GM19468 (cell line): ENCODE results near the gene TSR1.
"Not testable (repeated sequence)": the region's sequence is repeated elsewhere in the genome, so short reads cannot be mapped to it uniquely, and the experiment has no call there.

Experiments
- ATAC-seq: cut with Tn5 transposase; IDR thresholded peaks from one replicate; pipeline ENCODE4 v1.9.1; 2021; ENCODE audit warnings: mild to moderate bottlenecking, moderate library complexity, moderate number of reproducible peaks; ENCODE audit not compliant: unreplicated experiment; ENCODE audit errors: extremely low read depth

TSR1 gene

DNA sequence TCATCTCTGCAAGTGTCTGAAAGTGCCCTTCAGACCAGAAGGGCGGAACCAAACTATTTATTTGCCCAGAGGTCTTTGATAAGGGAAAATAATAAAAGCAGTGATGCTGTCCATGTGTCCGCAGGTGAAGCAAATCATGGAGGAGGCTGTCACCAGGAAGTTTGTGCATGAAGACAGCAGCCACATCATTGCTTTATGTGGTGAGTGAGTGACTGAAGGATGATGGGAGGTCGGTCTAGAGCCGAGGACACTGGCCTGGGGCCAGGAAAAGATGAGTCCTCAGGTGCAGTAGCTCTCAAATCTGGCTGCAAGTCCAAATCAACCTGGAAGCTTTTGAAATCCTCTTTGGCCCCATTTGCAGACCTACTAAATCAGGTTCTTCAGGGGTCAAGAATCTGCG lies 7.2 kb upstream of the TSR1 start:
- ATAC-seq: no peak

GRCh38 chr17:2338315-2338657 lies 2.0 kb upstream of the TSR1 start:
- ATAC-seq: no peak

DNA sequence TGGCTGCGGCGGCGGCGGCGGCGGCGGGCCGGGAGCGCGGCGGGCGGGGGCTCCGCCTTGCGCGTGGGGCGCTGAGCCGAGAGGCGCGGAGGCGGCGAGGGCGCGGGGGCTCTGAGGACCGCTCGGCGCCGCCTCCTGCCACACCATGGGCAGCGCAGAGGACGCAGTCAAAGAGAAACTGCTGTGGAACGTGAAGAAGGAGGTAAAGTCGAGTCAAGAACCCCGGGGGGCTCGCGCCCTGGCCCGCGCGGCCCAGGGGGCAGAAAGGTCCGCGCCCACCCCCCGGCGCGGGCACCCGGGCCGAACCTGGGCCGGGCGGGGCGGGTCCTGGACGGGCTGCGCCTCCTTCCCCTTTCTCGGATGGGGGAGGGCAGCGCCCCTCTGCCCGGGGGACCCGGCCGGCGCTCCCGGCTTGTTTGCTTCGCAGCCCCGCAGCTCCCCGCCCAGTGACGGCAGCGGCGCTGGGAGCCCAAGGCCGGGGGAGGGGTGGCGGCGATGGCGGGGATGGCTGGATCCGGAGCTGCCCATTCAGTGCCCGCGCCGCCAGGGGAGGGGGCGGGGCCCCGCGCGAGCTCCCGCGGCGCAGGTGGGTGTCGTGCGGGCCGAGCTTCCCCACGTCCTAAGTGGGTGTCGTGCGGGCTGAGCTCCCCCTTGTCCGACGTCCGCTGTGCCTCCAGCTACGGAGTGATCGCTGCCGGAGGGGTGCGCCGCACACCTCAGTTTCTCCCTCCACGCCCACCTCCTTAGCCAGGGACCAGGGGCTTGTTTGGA lies 1.5 kb upstream of the TSR1 start:
- ATAC-seq: no peak

- ATAC-seq: no peak
Observed at GRCh38 chr17:2336852-2337543, 741 bp upstream of the TSR1 start, which contains the start of gene SGSM2. TSS of gene SGSM2 (plus strand) at chr17:2337501. CDS start at chr17:2337689, 188 bp downstream.

GRCh38 chr17:2335726-2336214 lies 487 bp downstream of the TSR1 start:
- ATAC-seq: no peak

- no peak for ATAC-seq
Observed at GRCh38 chr17:2331303-2331702, 5.0 kb downstream of the TSR1 start.

GRCh38 chr17:2323629-2324314 lies 12.5 kb downstream of the TSR1 start:
- ATAC-seq: no peak

DNA sequence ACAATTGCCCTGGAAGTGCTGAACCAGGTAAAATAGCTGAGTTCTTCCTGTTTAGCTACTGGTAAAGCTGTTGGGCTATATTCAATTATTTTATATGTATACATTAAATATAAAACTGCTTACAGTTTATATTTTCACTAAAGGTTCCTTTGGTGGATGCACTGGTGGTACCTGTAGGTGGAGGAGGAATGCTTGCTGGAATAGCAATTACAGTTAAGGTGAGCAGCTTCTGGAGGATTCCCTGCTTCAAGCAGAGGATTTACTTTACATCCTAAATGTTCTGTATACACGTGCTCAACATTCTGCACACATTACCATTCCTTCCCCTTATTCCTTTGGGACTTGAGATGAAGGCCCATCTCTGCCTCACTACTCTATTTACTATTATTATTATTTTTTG lies 14.9 kb downstream of the TSR1 start:
- ATAC-seq: no peak

GRCh38 chr17:2319051-2319450 lies 17.2 kb downstream of the TSR1 start:
- ATAC-seq: no peak

- no peak for ATAC-seq
Observed at GRCh38 chr17:2317796-2318195, 18.5 kb downstream of the TSR1 start.

GRCh38 chr17:2316916-2317205 lies 19.4 kb downstream of the TSR1 start:
- not testable (repeated sequence) for ATAC-seq

- ATAC-seq: no peak
Observed at GRCh38 chr17:2312736-2313135, 23.5 kb downstream of the TSR1 start.

GRCh38 chr17:2309338-2310154 lies 26.7 kb downstream of the TSR1 start:
- no peak for ATAC-seq

DNA sequence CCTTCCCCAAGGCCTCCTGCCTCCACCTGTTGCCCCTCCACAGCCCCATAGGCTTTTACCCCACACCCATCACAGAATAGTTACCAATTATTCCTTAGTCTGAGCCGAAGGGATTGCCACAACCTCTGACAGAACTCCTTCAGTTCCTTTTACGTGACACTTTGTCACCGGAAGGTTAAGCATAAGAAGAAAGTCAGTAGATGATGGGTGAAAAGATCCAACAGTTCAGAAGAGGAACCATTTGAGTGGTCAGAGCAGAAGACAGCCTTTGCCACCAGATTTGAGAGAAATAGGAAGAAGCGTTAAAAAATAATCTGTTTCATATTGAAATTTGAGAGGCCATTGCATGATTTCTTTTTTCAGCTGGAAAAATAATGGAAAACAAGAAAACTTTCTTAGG lies 31.3 kb downstream of the TSR1 start:
- ATAC-seq: no peak

DNA sequence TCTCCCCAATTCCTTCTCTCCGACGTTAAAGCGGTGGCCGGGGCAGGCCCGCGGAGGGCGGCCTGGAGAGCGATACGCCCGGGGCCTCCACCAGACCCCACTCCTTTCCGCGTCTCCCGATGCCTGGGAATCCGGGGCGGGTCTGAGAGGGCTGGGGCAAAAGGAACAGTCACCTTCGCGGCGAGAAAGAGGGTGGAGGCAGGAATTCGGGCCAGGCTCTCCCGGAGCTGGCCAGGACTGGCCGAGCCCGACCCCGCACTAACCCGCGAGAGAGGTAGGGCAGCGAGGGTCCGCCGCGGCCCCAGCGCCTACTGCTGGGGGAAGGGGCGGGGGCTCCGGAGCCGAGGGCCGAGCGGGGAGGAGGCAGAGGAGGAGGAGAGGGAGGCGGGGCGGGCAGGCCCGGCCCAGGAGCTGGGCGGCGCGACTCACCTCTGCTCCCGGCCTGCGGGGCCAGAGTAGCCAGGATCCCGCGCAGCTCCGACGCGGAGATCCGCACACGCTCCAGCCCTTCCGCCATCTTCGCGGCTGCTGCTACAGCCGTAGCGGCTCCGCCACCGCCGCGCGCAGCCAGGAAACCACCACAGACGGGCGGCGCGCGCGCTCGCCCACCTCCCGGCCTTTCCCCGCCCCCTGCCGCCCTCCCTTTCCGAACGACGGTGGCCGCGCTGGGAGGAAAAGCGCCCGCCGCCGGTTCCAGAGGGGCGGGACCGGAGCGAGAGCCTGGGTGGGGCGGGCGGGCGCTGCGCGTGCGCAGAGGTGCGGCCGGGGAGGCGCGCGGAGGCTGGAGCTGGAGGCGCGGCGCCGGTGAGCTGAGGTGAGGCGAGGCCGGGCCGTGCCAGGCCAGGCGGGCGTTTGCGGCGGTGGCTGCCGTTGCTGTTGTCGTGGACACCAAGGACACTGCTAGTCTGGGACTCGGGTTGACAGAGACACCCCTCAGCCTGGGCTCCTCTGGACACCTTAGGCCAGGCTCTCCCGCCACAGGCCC lies 32.8 kb downstream of the TSR1 start, which contains the start of the genes SMG6 and SRR:
Gene SMG6, minus strand, starts transcription at position 582 of the 985 bp plus-strand sequence. Its CDS starts 65 bp downstream, at position 517.
Gene SRR, plus strand, starts transcription at position 747 of the 985 bp plus-strand sequence. CDS start 11,611 bp downstream, outside the sequence.
- ATAC-seq: peak; percentile 70

DNA sequence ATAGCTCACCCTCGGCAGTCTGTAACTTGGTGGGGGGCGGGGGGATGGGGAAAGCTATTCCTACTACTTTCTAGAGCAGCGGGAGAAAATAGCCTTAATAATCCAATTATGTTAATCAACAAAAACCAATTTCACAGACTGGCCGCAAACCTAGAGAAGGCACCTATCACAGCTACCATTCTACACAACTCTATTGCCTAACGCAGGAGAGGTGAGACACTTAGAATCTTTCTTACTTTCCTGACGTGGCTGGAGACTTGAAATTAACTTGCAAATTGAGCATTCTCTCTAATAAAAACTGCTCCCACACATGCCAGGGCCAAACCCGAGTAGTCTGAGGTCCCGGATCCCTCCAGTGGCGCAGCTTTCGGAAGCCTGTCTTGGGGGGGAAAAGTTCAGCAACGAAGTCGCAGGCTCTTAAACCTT lies 33.5 kb downstream of the TSR1 start:
- ATAC-seq: no peak

DNA sequence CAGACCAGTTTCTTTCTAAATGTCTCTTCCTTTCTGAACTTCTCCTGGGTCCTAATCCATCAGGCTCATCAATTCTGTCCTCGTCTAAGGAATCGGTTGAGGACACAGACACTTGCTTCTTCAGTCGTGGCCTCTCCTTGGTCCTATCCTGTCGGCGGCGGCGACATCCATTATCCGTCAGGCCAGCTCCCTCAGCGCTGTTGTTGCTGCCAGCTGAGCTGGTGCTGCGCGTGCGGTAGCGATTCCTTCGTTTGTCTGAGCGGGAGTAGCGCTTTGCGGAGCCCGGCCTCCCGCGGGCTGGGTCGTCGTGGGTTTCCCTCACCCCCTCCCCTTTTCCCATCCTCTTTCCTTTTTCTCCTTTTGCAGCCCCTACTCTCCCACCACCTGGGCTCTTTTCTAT lies 36.5 kb downstream of the TSR1 start:
- no peak for ATAC-seq

GRCh38 chr17:2299136-2299535 lies 37.1 kb downstream of the TSR1 start:
- no peak for ATAC-seq

GRCh38 chr17:2297023-2297422 lies 39.2 kb downstream of the TSR1 start:
- no peak for ATAC-seq
